22Rv1 (cell line): ENCODE results near the gene IGF1R.

Source experiments
- H3K27ac ChIP-seq: fragments of 450-650 bp; 2 replicates; pipeline ENCODE4 v1.5.1; 2017
- CTCF ChIP-seq: fragments of 450-650 bp; IDR thresholded peaks from 2 replicates; pipeline ENCODE4 v1.5.1; 2017; ENCODE audit warnings: mild to moderate bottlenecking
- ZFX ChIP-seq: fragments of 450-650 bp; IDR thresholded peaks from 2 replicates; pipeline ENCODE4 v1.6.1; 2017; ENCODE audit warnings: antibody characterized with exemption, borderline replicate concordance

The IGF1R gene

GRCh38 chr15:98626153-98626552 lies 22.2 kb upstream of the IGF1R start:
- no peak for TF ChIP-seq ZFX
- no peak for TF ChIP-seq CTCF
- H3K27ac ChIP-seq, result no peak overlapping the region

GRCh38 chr15:98628216-98628615 lies 20.1 kb upstream of the IGF1R start:
- TF ChIP-seq CTCF, result no peak
- TF ChIP-seq ZFX, result no peak
- H3K27ac ChIP-seq, result no peak overlapping the region

DNA sequence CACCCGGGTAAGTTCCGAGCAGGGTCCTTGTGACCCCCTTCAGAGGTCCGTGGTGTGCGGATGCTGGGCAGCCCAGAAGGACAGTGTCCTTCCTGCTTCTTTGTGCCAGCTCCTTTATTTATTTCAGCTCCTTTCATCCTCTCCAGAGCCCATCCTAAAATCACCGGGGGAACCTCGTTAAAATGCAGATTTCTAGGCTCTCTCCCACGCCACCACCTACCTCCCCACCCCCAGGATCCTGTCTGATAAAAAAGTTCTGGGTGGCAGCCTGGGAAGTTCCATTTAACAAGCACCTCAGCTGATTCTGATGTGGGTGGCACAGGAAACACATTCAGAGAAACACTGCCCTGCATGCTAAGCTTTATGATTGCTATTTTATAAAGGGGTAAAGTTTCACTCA lies 12.5 kb upstream of the IGF1R start:
- H3K27ac ChIP-seq, result no peak overlapping the region
- TF ChIP-seq CTCF (no peak), ZFX (no peak)

DNA sequence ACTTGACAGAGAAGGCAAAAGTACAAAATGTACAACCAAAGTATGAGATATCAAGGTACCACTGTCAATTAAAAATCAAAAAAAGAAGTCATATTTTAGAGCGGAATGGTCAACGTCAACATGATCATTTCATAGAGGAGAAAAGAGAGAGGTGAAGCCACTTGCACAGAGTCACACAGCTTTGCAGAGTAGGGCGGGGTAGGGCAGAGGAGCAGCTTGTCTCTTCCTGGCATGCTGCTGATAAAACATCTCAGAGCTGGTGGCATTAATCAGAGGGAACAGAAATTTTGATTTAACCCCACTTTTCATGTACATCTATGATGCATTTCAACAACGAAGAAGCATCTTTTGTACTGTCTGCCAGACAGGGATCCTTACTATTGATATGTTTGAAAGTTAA lies 5.2 kb upstream of the IGF1R start:
- TF ChIP-seq ZFX (no peak), CTCF (no peak)
- no peak overlapping the region for H3K27ac ChIP-seq

DNA sequence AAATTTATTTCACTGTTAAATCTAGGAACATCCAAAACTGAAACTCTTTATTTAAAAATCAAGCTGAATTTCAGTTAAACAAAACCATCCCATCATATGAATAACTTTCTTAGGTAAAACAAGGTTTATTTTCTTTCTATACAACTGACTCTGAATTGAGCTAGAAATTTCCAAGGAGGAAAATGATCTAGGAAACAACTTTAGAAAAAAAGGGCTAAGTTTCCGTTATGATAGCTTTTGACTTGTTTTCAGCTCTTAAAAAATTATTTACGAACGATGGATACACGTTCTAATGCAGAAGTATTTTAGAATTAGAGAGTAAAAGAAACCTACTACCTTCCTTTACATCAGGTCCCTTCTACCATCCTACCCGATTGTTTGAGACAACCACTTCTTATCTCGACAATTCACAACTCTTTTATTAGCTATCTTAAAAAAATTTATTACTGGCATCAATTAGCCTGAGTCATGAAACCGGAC lies 1.8 kb upstream of the IGF1R start:
- TF ChIP-seq ZFX, result no peak
- no peak for TF ChIP-seq CTCF
- no peak overlapping the region for H3K27ac ChIP-seq

DNA sequence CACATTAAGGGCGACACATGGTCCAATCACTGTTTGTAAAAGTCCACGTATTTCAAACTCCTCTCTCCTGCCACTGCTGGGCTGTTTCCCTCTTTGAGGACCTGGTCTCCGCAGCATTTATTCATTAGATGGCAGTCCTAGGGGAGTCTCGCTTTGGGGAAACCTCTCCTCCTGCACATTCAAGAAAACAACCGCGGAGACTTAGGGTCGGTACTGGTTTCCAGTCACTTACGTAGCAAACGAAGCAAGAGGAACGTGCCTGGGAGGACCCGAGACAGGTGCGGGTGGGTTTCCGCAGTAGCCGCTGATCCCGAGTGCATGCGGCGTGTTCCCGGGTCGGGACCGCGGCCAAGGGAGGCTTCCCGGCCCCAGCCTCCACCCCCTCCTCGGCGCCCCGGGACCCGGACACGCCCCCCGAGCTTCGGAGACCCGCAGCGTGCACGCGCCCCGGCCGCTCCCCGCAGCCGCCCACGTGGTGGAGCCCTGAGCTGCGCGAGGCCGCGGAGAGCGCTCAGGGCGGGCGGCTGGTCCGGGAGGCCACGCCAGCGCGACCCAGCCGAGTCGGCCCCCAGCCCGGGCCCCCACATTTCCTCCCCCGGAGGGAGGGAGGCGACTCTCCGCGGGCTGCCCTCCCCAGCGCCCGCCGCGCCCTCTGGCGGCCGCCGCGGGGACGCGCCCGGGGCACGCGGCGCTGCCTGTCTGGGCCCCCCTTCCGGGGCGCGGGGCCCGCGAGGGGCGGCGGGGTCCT lies 1.1 kb upstream of the IGF1R start:
- H3K27ac ChIP-seq, result peak overlapping the region; percentile 49; the same call in 1 of the 2 replicates
- no peak for TF ChIP-seq ZFX
- TF ChIP-seq CTCF, result peak; percentile 94

GRCh38 chr15:98648654-98649471 lies 524 bp downstream of the IGF1R start:
- H3K27ac ChIP-seq, result peak overlapping the region; percentile 49
- TF ChIP-seq CTCF (no peak), ZFX (no peak)
